ENCODE results near the gene PSMA7.
"Not testable (repeated sequence)": the region's sequence is repeated elsewhere in the genome, so short reads cannot be mapped to it uniquely, and the experiment has no call there.

The PSMA7 gene

DNA sequence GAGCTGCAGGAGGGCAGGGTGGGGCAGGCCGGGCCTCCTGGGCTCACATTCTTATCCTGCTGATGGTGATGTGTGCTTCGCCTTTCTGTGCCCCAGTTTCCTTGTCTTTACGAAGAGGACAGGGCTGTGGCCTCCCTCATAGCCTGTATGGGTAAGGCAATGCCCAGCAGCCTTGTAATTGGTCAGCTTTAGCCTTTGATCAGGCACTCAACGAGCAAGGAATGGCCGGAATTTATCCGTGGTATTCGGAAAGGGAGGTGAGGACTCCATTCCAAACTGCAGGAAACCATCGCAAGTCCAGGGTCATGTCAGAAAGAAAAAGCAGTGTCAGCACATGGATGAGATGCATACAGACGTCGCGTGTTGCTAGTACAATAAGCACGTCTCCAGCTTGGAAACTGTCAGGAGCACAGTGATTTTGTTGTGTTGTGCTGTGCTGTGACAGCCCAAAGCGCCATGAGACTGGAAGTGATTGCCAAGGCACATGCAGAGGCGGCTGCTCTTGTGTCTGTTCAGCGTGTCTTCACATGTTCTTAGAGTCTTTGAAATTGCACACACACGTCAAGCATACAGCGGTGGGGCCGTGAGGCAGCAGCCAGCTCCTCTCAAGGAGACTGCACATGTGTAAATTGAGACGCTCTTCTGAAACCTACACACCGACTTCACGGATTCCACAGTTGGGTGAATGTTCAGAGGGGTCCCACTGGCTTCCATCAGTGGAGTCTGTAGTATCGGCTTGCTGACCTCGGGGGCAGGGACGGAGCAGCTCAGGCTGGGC is 6.5 kb upstream of the PSMA7 start:
- TF ChIP-seq, protein P1, sequence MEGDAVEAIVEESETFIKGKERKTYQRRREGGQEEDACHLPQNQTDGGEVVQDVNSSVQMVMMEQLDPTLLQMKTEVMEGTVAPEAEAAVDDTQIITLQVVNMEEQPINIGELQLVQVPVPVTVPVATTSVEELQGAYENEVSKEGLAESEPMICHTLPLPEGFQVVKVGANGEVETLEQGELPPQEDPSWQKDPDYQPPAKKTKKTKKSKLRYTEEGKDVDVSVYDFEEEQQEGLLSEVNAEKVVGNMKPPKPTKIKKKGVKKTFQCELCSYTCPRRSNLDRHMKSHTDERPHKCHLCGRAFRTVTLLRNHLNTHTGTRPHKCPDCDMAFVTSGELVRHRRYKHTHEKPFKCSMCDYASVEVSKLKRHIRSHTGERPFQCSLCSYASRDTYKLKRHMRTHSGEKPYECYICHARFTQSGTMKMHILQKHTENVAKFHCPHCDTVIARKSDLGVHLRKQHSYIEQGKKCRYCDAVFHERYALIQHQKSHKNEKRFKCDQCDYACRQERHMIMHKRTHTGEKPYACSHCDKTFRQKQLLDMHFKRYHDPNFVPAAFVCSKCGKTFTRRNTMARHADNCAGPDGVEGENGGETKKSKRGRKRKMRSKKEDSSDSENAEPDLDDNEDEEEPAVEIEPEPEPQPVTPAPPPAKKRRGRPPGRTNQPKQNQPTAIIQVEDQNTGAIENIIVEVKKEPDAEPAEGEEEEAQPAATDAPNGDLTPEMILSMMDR (IDR thresholded peaks at IDR 0.05; ENCODE audit: low read depth, low read length) = no peak
- no peak overlapping the region for H3K4me3 ChIP-seq (replicated peaks in 1 of 2; ENCODE audit: low read depth in 2 of 2, low read length in 2 of 2)
- peak in 1 of 2 donors; percentile 32 for DNase-seq (ENCODE audit: low read depth in 2 of 2)

DNA sequence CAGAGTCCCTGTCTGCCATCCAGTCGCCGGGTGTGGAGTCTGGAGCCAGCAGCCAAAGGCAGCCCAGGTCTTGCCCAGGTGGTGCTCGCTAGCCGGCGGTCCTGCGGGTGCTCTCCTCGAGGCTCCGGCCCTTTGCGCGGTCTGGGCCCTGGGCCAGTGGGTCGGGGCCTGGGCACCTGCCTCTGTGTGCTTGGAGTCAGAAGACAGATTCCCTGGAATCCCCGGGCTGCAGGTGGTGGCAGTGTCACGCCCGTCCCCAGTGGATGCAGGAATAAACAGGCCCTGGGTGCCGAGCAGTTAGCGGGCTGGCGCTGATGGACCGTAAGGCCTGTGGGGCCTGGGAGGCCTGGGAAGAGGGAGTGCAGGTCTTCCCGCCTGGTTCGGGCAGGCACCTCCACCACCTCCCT is 5.7 kb upstream of the PSMA7 start:
- DNase-seq (ENCODE audit: low read depth in 2 of 2) = no peak
- no peak overlapping the region for H3K4me3 ChIP-seq (replicated peaks in 1 of 2; ENCODE audit: low read depth in 2 of 2, low read length in 2 of 2)
- TF ChIP-seq, protein P1 (IDR thresholded peaks at IDR 0.05; ENCODE audit: low read depth, low read length) = no peak

DNA sequence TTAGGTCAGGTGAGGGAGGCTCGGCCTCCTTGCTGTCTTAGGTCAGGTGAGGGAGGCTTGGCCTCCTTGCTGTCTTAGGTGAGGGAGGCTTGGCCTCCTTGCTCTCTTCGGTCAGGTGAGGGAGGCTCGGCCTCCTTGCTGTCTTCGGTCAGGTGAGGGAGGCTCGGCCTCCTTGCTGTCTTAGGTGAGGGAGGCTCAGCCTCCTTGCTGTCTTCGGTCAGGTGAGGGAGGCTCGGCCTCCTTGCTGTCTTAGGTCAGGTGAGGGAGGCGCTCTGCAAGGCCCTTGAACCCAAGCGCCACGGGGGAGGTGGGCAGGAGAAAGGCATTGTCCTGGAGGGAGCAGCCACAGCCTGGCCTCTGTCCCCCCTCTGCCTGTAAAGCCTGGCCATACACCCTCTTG is 5.2 kb upstream of the PSMA7 start:
- not testable (repeated sequence) for H3K4me3 ChIP-seq (replicated peaks in 1 of 2; ENCODE audit: low read depth in 2 of 2, low read length in 2 of 2); DNase-seq (ENCODE audit: low read depth in 2 of 2)

DNA sequence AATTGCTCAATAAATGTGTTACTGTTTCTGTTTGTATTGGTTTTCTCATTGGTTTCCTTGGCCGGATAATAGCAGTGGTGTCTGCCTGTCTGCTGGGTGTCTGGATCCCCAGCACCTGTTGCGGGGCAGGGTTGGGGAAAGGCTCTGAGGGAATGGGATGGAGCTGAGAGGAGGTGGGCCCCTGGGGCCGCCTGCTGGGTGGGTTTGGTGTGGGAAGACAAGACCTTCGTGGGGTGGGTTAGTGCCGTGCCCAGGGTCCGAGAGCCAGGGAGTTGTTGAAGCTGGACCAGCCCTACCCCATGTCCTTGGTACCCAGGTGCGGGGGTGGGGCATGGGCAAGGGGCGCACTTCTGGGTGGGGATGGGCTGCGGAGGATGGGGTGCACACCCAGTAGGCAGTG is 4.3 kb upstream of the PSMA7 start:
- TF ChIP-seq, protein P1 (IDR thresholded peaks at IDR 0.05; ENCODE audit: low read depth, low read length) = no peak
- no peak for DNase-seq (ENCODE audit: low read depth in 2 of 2)

DNA sequence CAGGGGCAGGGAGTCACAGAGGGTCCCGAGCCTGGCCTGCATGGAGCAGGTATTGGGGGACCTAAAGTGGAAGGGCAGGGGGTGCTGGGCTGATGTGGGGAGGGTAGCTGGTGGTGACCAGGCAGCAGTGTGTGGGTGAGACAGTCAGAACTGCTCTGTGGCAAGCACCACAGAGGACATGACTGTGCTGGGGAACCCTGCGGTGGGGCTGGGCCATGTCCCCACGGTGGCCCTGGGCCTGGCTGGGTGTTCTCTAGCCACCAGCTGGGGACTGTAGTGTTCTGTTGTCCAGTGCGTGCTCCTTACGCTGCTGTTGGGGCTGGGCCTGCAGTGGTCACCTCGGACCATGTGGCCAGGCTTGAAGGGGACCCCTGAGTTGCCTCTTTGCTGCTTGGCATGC is 3.9 kb upstream of the PSMA7 start:
- no peak overlapping the region for H3K4me3 ChIP-seq (replicated peaks in 1 of 2; ENCODE audit: low read depth in 2 of 2, low read length in 2 of 2)
- TF ChIP-seq, protein P1 (IDR thresholded peaks at IDR 0.05; ENCODE audit: low read depth, low read length) = no peak
- DNase-seq (ENCODE audit: low read depth in 2 of 2) = no peak

More for the DNA sequence above, 4.3 kb upstream of the PSMA7 start:
- H3K4me3 ChIP-seq (replicated peaks in 1 of 2; ENCODE audit: low read depth in 2 of 2, low read length in 2 of 2) = no peak overlapping the region

DNA sequence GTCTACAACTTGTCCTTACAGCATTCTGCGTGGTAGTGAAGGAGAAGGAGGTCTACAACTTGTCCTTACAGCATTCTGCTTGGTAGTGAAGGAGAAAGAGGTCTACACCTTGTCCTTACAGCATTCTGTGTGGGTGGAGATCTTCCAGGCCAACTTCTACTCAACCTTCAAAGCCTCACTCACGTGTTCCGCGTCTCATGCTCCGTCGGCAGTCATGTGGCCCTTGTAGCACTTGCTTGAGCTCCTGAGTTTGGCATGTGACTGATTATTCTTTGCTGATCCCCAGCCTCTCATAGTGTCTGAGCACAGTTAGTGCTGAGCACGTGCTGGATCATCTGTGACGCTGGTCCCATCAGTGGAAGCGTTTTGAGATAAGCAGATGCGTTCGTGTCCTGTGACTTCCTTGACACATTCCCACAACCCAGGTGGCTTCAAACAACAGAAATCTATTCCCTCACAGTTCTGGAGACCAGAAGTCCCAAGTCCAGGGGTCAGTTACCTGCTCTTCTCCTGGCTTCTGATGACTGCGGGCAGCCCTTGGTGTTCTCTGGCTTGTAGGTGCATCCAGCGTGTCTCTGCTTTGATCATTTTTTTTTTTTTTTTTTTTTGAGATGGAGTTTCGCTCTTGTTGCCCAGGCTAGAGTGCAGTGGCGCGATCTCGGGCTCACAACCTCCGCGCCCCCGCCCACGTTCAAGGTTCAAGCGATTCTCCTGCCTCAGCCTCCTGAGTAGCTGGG is 3.0 kb upstream of the PSMA7 start:
- TF ChIP-seq, protein P1 (IDR thresholded peaks at IDR 0.05; ENCODE audit: low read depth, low read length) = no peak
- no peak overlapping the region for H3K4me3 ChIP-seq (replicated peaks in 1 of 2; ENCODE audit: low read depth in 2 of 2, low read length in 2 of 2)
- no peak for DNase-seq (ENCODE audit: low read depth in 2 of 2)

DNA sequence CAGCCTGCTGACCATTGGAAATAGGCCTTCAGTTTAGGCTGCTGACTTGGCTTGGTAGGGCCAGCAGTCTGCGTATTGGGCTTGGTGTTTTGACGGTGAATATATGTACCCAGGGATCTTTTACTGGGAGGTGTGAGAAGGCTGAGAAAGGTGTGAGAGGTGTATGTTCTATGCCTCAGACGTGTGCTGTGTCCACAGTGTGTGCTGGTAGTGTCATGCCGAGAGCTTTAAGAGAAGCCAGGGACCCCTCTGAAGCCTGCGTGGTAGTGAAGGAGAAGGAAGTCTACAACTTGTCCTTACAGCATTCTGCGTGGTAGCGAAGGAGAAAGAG is 2.5 kb upstream of the PSMA7 start:
- no peak overlapping the region for H3K4me3 ChIP-seq (replicated peaks in 1 of 2; ENCODE audit: low read depth in 2 of 2, low read length in 2 of 2)
- TF ChIP-seq, protein P1 (IDR thresholded peaks at IDR 0.05; ENCODE audit: low read depth, low read length) = no peak
- no peak for DNase-seq (ENCODE audit: low read depth in 2 of 2)

Data from cardiac fibroblast (primary cell).